ES-I3 (cell line): ENCODE results near the gene GBP3.
"Not testable (repeated sequence)": the region's sequence is repeated elsewhere in the genome, so short reads cannot be mapped to it uniquely, and the experiment has no call there.

Source experiments
- H3K36me3 ChIP-seq: 2 replicates; pipeline ENCODE4 v1.6.1; 2013; ENCODE audit warnings: mild to moderate bottlenecking, low read length, control low read depth, moderate library complexity; ENCODE audit not compliant: insufficient read depth
- H3K4me1 ChIP-seq: 2 replicates; pipeline ENCODE4 v1.6.1; 2013; ENCODE audit warnings: mild to moderate bottlenecking, control low read depth, low read length; ENCODE audit not compliant: insufficient read depth
- H3K9ac ChIP-seq: 2 replicates; pipeline ENCODE4 v1.6.1; 2013; ENCODE audit warnings: low read depth, mild to moderate bottlenecking, low read length, moderate library complexity
- H3K9me3 ChIP-seq: 2 replicates; pipeline ENCODE4 v1.6.1; 2013; ENCODE audit warnings: mild to moderate bottlenecking, low read length, moderate library complexity; ENCODE audit not compliant: control insufficient read depth, insufficient read depth

GBP3 gene

DNA sequence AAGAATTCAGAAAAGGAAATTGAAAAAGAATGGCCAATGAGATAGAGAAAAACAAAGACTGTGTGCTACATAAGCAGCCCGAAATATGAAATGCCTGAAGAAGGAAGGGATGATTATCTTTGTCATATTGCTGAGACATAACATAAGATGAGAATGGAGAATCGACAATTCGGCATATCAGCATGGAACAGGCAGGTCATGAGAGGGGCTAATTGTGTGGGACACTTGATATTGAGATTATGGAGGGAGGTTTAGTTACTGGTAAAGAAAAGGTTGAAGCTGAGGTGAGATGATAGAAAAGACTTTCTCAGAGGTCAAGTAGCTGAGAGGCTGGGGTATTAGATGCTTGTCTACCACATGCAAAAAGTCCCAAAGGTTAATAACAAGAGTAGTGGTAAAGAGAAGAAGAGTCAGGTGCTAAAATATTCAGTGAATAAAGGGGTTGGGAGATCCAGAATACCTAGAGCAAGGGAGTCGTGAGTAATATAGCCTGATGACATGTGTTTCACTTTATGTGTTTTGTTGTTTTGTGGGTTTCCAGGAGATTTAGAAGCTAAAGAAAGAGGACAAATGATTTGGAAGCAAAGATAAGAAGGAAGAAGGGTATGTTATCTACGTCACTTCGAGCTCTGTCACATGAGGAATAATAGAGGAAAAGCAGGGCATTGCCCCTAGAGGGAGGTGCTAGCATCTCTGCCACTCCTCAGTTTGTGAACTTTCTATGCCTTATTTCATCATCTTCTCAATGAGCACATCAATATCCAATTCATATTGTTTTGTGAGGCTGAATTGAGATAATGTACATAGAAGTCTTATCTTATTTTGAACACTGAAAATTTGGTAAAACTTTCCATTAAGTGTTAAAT, 23.9 kb upstream of the GBP3 start:
- not testable (repeated sequence) for H3K9ac ChIP-seq, H3K9me3 ChIP-seq, H3K4me1 ChIP-seq

DNA sequence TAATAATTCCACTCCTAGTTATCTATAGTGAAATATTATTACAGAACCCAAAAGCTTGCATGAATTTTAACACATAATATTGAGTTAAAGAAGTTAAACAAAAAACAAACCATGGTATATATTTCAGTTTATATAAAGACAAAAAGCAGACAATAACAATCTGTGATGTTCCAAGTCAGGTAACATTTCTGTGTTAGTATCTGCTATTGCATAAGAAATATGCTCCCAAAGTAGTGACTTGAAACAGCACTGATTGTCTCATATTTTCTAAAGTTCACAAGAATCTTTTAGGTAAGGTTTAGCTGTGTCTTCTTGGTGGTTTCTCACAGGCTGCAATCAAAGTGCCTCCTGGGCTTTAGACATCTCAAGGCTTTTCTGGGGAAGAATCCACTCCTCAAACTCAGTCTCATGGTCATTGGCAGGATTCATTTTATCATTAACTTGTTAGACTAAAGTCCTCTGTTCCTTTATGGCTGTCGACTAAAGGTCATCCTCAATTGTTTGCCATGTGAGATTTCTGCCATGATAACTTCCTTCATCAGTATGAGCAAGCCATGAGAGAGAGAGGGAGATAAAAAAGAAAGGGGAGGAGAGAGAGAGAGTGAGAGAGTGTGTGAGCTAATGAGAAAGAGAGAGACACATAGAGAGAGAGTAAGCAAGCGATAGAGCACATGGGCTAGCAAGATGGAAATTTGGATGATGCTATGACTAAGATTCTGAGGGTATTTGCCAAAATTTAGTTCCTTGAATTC, 22.5 kb upstream of the GBP3 start:
- H3K9me3 ChIP-seq, result peaks cover 6% of the 10 kb centered on the region; the same call in 1 of the 2 replicates
- H3K4me1 ChIP-seq, result no peaks in the 10 kb centered on the region
- H3K9ac ChIP-seq, result no peak overlapping the region
- H3K36me3 ChIP-seq, result no peaks in the 10 kb centered on the region

More for the DNA sequence above, 23.9 kb upstream of the GBP3 start:
- H3K36me3 ChIP-seq, result not testable (repeated sequence)

DNA sequence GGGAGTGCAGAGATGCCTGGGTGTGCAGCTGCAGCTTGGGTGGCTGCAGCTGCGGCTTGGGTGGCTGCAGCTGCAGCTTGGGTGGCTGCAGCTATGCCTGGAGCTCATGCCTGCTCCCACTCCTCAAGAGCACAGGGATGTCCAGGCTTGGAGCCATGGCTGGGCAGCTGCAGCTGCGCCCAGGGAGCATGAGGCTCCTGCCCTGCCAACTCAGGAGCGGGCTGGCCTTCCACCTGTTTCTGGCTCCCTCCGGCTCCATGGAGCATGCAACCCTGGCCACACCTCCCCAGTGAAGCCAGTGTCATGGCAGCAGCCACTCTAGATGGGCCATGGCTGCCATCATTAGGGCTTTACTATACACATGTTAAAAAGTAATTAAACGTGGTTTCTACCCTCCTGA, 21.3 kb upstream of the GBP3 start:
- H3K9me3 ChIP-seq, result peaks cover 6% of the 10 kb centered on the region; the same call in 1 of the 2 replicates
- no peak overlapping the region for H3K9ac ChIP-seq
- H3K4me1 ChIP-seq, result no peaks in the 10 kb centered on the region

DNA sequence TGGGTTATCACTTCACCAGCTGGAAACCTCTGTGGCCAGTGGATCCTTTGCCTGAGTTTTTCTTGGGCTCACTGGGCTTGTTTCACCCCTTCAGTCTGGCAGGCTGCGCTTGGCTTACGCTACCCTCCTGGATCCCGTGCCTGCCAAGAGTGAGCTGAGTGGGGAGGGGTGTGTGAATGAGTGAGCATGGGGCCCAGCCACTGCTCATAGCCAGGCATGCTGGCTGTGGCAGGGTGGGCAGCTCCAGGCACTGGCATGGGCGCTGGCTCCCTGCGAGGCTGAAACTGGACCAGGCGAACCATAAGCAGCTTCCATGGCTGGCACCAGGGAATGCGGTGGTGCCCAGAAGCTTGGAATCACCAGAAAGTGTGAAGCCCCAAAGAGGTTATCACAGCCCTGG, 19.8 kb upstream of the GBP3 start:
- Histone ChIP-seq H3K4me1 (no peaks in the 10 kb centered on the region), H3K9ac (no peak overlapping the region), H3K9me3 (peaks cover 6% of the 10 kb centered on the region; the same call in 1 of the 2 replicates), H3K36me3 (no peaks in the 10 kb centered on the region)

More for the DNA sequence above, 21.3 kb upstream of the GBP3 start:
- no peaks in the 10 kb centered on the region for H3K36me3 ChIP-seq

DNA sequence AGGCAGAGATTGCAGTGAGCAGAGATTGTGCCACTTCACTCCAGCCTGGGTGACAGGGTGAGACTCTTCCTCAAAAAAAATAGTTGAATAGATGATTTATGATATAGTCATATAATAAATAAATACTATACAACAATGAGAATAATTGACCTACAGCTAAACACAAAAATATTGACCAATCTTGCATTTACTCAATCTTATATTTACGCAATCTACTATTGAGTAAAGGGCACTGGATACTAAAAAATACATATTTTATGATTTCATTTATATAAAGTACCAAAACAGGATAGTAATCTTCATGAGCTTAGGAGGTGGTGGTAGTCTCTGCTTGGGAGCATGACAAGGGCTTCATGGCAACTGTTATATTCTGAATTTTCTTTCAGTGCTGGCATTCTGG, 19.1 kb upstream of the GBP3 start:
- Histone ChIP-seq H3K9ac (no peak overlapping the region), H3K9me3 (peaks cover 6% of the 10 kb centered on the region; the same call in 1 of the 2 replicates), H3K4me1 (no peaks in the 10 kb centered on the region), H3K36me3 (no peaks in the 10 kb centered on the region)

DNA sequence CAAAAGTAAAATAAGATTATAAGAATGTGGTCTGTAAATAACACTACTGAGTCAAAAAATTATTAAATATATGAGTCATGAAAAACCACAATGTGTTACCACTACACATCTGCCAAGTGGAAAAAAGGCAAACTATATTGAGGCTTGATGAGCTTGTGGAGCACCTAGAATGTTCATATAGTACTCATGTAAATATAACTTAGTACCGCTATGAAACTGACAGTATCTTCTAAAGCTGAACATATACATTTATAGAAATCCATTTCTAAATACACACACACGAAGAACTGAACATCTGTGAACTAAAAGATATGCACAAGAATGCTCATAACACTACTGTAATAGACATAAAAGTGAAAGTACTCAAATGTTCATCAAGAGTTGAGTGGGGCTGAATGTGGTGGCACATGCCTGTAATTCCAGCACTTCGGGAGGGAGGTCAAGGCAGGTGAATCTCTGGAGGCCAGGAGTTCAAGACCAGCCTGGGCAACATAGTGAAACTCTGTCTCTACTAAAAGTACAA, 18.5 kb upstream of the GBP3 start:
- H3K9me3 ChIP-seq, result peaks cover 6% of the 10 kb centered on the region; the same call in 1 of the 2 replicates
- no peaks in the 10 kb centered on the region for H3K4me1 ChIP-seq
- H3K36me3 ChIP-seq, result no peaks in the 10 kb centered on the region
- H3K9ac ChIP-seq, result no peak overlapping the region

DNA sequence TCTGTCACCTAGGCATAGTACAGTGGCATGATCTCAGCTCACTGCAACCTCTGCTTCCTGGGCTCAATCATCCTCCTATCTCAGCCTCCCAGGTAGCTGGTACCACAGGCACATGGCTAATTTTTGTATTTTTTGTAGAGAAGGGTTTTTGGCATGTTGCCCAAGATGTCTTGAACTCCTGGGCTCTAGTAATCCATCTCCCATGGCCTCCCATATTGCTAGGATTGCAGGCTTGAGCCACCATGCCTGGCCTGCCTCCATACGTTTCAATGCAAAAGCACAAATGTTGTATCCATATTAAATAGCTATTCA, 17.6 kb upstream of the GBP3 start:
- Histone ChIP-seq H3K36me3 (no peaks in the 10 kb centered on the region), H3K4me1 (no peaks in the 10 kb centered on the region), H3K9ac (no peak overlapping the region), H3K9me3 (peaks cover 6% of the 10 kb centered on the region; the same call in 1 of the 2 replicates)

DNA sequence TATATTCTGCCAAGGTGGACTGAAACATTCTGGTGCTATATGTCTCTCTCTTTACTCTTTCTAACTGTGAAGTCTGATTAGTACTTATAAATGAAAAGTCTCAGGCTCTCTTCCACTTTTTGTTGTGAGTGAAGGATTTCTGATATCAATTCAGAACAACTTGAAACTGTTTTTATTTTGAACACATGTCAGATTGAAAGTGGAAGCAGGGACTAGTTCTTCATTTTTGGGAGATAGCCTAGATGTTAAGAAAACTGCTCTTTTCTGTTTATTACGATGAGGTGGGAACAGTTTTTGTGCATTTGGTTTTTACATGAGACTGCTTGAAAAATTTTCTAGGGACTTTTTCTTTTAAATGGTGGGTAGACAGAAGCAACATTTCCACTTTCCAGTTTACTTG, 14.5 kb upstream of the GBP3 start:
- Histone ChIP-seq H3K9ac (no peak overlapping the region), H3K4me1 (no peaks in the 10 kb centered on the region), H3K9me3 (no peaks in the 10 kb centered on the region), H3K36me3 (no peaks in the 10 kb centered on the region)

DNA sequence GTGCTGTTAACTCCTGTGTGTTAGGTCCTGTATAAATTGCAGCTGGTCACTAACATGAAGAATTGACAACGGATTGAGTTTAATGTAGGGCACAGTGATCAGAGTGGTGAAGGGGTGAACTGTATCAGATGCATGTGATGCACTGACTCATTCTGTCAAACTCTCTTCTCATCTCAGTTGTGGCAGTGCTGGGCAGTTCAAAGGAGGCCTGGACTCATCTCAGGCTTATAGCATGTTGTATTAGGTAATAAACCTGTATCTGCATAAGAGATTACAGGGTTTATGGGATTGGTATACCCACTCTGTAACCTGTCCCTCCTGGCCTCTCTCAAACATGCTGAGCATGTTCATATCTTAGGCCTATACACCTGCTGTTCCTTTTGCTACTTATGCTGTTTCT, 12.4 kb upstream of the GBP3 start:
- Histone ChIP-seq H3K9ac (no peak overlapping the region), H3K9me3 (no peaks in the 10 kb centered on the region), H3K36me3 (no peaks in the 10 kb centered on the region), H3K4me1 (no peaks in the 10 kb centered on the region)

DNA sequence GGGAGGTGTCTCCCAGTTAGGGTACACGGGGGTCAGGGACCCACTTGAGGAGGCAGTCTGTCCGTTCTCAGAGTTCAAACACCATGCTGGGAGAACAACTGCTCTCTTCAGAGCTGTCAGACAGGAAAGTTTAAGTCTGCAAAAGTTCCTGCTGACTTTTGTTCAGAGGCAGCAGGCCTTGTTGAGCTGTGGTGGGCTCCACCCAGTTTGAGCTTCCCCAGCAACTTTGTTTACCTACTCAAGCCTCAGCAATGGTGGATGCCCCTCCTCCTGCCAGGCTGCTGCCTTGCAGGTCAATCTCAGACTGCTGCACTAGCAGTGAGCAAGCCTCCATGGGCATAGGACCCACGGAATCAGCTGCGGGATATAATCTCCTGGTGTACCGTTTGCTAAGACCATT, 11.3 kb upstream of the GBP3 start:
- not testable (repeated sequence) for H3K4me1 ChIP-seq, H3K9me3 ChIP-seq, H3K9ac ChIP-seq, H3K36me3 ChIP-seq

DNA sequence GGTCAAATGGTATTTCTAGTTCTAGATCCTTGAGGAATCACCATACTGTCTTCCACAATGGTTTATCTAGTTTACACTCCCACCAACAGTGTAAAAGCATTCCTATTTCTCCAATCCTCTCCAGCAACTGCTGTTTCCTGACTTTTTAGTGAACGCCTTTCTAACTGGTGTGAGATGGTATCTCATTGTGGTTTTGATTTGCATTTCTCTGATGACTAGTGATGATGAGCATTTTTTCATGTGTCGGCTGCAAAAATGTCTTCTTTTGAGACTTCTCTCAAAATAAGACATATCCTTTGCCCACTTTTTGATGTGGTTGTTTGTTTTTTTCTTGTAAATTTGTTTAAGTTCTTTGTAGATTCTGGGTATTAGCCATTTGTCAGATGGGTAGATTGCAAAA, 6.4 kb upstream of the GBP3 start:
- H3K9me3 ChIP-seq, H3K9ac ChIP-seq, H3K4me1 ChIP-seq, H3K36me3 ChIP-seq: not testable (repeated sequence)

DNA sequence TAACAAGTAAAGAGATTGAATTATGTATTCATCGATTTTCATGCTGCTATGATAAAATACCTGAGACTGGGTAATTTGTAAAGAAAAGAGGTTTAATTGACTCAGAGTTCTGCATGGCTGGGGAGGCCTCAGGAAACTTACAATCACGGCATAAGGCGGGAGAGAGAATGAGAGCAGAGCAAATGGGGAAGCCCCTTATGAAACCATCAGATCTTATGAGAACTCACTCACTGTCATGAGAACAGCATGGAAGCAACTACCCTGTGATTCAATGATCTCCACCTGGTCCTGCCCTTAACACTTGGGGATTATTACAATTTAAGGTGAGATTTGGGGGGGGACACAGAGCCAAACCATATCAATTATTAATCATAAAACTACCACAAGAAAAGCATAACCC, 3.3 kb upstream of the GBP3 start:
- H3K9me3 ChIP-seq, result no peaks in the 10 kb centered on the region
- peaks cover 7% of the 10 kb centered on the region; the same call in 1 of the 2 replicates for H3K4me1 ChIP-seq
- no peak overlapping the region for H3K9ac ChIP-seq
- H3K36me3 ChIP-seq, result no peaks in the 10 kb centered on the region

DNA sequence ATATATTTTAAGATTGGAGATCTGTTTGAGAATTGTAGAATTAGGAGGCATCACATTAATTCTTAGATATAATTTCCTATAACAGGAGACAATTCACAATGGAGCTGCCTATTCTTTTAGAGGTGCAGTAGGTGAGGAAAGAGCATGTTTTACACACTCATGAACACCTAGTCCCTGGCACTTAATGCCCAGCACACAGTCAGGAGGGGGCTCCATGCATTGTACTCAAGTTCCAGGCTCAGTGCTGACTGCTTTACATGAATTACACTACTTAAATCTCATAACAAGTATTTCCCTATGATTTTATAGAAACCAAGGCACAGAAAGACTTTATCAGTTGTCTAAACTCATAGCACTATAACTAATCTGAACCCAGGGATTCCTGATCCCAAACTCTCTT, 360 bp upstream of the GBP3 start:
- H3K4me1 ChIP-seq, result peaks cover 7% of the 10 kb centered on the region; the same call in 1 of the 2 replicates
- H3K36me3 ChIP-seq, result no peaks in the 10 kb centered on the region
- H3K9me3 ChIP-seq, result no peaks in the 10 kb centered on the region
- no peak overlapping the region for H3K9ac ChIP-seq

DNA sequence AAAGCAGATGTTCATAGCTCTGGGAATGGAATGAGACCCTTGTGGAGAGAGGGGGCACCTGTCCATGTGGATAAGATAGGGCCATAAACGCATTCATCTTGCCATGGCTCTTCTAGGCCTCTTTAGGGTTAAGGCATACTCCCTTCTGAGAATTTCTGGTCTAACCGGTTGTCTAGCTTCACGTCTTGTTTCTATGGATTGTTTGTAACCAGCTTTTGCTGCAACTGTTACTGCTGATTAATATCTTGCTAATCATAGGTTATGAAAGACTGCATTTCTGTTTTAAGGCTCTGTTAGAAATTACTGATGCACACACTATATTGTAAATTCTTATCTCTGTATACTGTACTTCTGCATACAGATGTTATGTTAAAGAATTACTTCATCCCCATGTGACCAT, 4.3 kb downstream of the GBP3 start:
- not testable (repeated sequence) for H3K9ac ChIP-seq, H3K9me3 ChIP-seq, H3K36me3 ChIP-seq, H3K4me1 ChIP-seq

DNA sequence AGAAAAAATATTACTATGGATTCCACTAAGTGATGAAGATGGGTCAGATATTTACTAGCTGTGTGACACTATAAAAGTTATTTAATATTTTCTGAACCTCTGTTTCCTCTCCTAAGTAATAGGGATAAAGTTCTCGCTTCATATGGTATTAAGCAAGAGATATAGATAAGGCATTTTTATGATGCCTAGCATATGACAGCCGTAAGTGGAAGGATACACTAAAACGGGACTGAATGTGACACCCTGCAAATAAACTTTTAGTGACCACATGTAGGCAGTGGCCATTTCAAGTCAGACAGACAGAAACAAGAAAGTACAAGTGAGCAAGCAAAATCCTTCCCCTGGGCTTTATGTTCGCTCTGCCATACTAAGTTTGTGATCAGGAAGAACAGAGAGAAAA, 14.2 kb downstream of the GBP3 start:
- H3K4me1 ChIP-seq, result no peaks in the 10 kb centered on the region
- no peaks in the 10 kb centered on the region for H3K9me3 ChIP-seq
- H3K9ac ChIP-seq, result no peak overlapping the region
- H3K36me3 ChIP-seq, result no peaks in the 10 kb centered on the region
